Activated CD4-positive, alpha-beta T cell treated with anti-CD3 and anti-CD28 coated beads for 36 hours (primary cell): ENCODE data around the gene VPS26A. TPM values are rescaled to one million over a fixed set of nuclear protein-coding genes. Genes with fewer than 3 reads are reported as not detected.
A peak's percentile ranks its signal among the peaks of the same experiment; 100 is the strongest.

ENCODE experiments used
- ATAC-seq: fragments of 200-7000 bp; cut with Tn5 transposase; one replicate; pipeline ENCODE4 v1.10.0; 2021; ENCODE audit warnings: mild to moderate bottlenecking, moderate library complexity
- CTCF ChIA-PET: fragments of 350-600 bp; sonication (Branson Sonifier 250); formaldehyde crosslinking; loops from one replicate; lab custom pipeline; 2021; ENCODE audit warnings: antibody characterized with exemption; lab: Charles Lee
- POLR2A ChIA-PET: fragments of 350-600 bp; sonication (Branson Sonifier 250); formaldehyde crosslinking; loops from one replicate; lab custom pipeline; 2021; ENCODE audit warnings: antibody characterized with exemption, inconsistent platforms; lab: Charles Lee
- DNase-seq: peaks from one replicate; pipeline ENCODE4 v3.0.0-alpha.2; 2020
- H3K27ac Mint-ChIP-seq: one replicate; pipeline ENCODE4 v1.8.0; 2021; ENCODE audit warnings: mixed read lengths
- H3K27me3 Mint-ChIP-seq: one replicate; pipeline ENCODE4 v1.8.0; 2021; ENCODE audit warnings: mixed read lengths
- H3K36me3 Mint-ChIP-seq: one replicate; pipeline ENCODE4 v1.8.0; 2021; ENCODE audit warnings: low read depth, mixed read lengths
- H3K4me1 Mint-ChIP-seq: one replicate; pipeline ENCODE4 v1.8.0; 2021; ENCODE audit warnings: mixed read lengths
- H3K4me3 Mint-ChIP-seq: one replicate; pipeline ENCODE4 v1.8.0; 2021; ENCODE audit warnings: mild to moderate bottlenecking, moderate library complexity, mixed read lengths
- H3K9me3 Mint-ChIP-seq: one replicate; pipeline ENCODE4 v1.8.0; 2021; ENCODE audit warnings: low read depth, mixed read lengths
- intact Hi-C, 2 experiments: fragments of 100-400 bp; cut with DNase I in 1 of 2; cut with micrococcal nuclease in 1 of 2; formaldehyde crosslinking; loops; one replicate each; pipeline versions ENCODE4 v1.14.2 to v1.15.1; 2022 to 2024; cut with DNase I, micrococcal nuclease
- total RNA-seq, 2 experiments: library from RNA; stranded (reverse); gene quantifications; one replicate each; pipeline ENCODE4 v1.2.3, GENCODE V29; 2021

The VPS26A gene
- 10 to 100 TPM; 27.1 to 32.2 TPM for total RNA-seq

DNA sequence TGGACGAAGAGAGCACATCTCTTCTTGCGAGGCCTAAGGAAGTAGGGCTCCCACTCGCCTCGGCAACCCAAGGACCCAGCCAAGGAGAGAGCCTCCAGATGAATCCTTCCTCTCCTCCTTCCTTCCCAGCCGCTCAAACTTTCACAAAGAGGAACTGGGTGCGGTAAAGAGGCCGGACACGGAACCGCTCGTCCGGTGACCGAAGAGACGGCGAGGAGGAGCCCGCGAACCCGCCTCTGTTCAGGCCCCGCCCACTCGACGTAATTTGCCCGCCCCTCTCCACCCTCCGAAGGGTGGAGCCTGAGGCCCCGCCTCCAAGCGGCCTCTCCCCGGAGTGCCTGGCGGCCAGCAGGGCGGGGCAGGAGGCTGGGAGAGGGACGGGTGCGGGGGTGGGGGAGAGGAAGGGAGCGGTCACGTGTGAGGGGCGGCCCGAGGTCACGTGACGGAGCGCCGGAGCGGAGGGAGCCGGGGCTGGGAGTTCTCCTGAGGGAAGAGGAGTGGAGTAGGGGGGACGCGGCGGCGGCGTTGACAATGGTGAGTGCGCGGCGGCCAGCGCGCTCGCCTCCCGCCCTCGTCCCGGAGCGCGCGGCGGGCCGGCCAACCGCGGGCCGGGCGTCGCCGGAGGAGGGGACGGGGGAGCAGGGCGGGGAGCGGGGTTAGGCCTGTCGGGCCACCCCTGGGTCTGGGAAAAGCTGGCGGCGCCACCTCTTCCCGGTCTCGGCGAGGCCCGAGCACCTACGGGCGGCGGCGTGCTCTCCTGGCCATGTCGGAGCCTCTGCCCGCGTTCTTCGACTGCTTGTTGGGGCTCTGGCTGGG, at the start of gene VPS26A:
Gene VPS26A, plus strand, starts transcription at position 432 of the 816 bp plus-strand sequence. Its CDS starts 100 bp downstream, at position 532.
- intact Hi-C loops: loop anchor here (1.0 to 5.0 kb wide), 19 partner anchors 31 to 1048 kb away; partner anchors contain the start of genes DDX21 (in 2 of the 2), KIFBP (in 2 of the 2), CCAR1 (in 1 of the 2) and DDX50 (in 1 of the 2)
- no peaks in the 10 kb centered on the region for H3K27me3 Mint-ChIP-seq
- ChIA-PET CTCF (interaction anchor here (0.9 to 3.0 kb wide), 6 partner anchors 11 to 283 kb away, joined by 3 to 26 read pairs (median 4); no protein-coding TSS in a partner anchor), POLR2A (interaction anchor here (0.9 to 1.0 kb wide), 2 partner anchors 58 to 168 kb away, joined by 3 read pairs; partner anchors contain the start of gene DDX21)
- H3K36me3 Mint-ChIP-seq: no peaks in the 10 kb centered on the region
- H3K27ac Mint-ChIP-seq: peak within 1 kb of the TSS; percentile 91
- H3K9me3 Mint-ChIP-seq: no peaks in the 10 kb centered on the region
- DNase-seq (peak; percentile 100), ATAC-seq (peak; percentile 95)
- peaks cover 31% of the 10 kb centered on the region for H3K4me1 Mint-ChIP-seq
- peak within 1 kb of the TSS; percentile 90 for H3K4me3 Mint-ChIP-seq

DNA sequence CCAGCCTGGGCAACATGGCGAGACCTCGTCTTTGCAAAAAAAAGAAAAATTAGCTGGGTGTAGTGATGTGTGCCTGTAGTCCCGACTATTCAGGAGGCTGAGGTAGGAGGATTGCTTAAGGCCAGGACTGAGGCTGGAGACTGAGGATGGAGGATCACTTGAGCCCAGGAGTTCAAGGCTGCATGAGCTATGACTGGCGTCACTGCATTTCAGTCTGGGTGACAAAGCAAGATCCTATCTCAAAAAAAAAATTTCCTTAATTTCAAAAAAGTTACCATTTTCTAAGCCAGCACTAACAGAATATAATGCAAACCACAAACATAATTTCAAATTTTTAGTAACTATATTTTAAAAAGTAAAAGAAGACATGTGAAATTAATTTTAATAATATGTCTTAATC, 49.4 kb upstream of the VPS26A start:
- H3K36me3 Mint-ChIP-seq: no peaks in the 10 kb centered on the region
- POLR2A ChIA-PET: no interaction called here
- intact Hi-C loops: no loop called here

DNA sequence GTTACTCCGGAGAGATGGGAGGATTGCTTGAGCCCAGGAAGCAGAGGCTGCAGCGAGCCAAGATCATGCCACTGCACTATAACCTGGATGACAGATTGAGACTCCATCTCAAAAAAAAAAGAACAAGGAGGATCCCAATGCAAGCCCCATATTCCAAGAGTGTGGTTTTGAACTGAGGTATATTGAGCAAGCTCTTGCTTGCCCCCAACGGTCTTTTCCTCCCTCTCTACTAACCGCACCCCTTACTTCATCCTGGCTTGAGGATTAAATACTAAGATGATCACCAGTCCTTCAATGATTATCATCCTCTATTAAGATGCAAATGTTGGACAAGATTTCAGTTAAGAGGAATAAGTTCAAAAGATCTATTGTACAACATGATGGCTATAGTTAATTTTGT, 48.5 kb upstream of the VPS26A start:
- Mint-ChIP-seq H3K27ac (no peak overlapping the region), H3K27me3 (no peaks in the 10 kb centered on the region), H3K36me3 (no peaks in the 10 kb centered on the region), H3K4me3 (no peak overlapping the region), H3K9me3 (no peaks in the 10 kb centered on the region), H3K4me1 (peaks cover 7% of the 10 kb centered on the region)
- ChIA-PET POLR2A (no interaction called here), CTCF (interaction anchor here (1.4 kb wide), 1 partner anchor 10 kb away, joined by 5 read pairs; no protein-coding TSS in a partner anchor)
- no peak for DNase-seq
- intact Hi-C loops: no loop called here
- no peak for ATAC-seq

More for the DNA sequence above, 49.4 kb upstream of the VPS26A start:
- CTCF ChIA-PET: no interaction called here
- no peaks in the 10 kb centered on the region for H3K27me3 Mint-ChIP-seq
- no peak overlapping the region for H3K27ac Mint-ChIP-seq
- ATAC-seq (no peak), DNase-seq (no peak)
- H3K4me1 Mint-ChIP-seq: peaks cover 7% of the 10 kb centered on the region
- no peak overlapping the region for H3K4me3 Mint-ChIP-seq
- H3K9me3 Mint-ChIP-seq: no peaks in the 10 kb centered on the region

DNA sequence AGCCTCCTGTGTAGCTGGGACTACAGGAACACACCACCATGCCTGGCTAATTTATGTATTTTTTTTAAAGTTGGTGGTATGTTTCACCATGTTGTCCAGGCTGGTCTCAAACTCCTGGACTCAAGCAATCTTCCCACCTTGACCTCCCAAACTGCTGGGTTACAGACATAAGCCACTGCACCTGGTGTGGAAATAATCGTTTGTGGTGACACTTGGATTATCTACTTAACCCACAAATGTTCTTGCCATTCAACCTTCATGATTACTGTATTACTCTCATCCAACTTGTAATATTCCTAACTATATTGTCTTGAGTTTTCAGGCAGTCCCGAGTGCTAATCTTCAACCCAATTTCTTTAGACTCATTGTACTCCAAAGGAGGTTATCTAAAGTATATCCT, 45.7 kb upstream of the VPS26A start:
- Mint-ChIP-seq H3K27me3 (no peaks in the 10 kb centered on the region), H3K27ac (no peak overlapping the region), H3K36me3 (no peaks in the 10 kb centered on the region), H3K4me1 (peaks cover 4% of the 10 kb centered on the region), H3K9me3 (no peaks in the 10 kb centered on the region), H3K4me3 (no peak overlapping the region)
- ChIA-PET POLR2A (interaction anchor here (0.7 kb wide), 1 partner anchor 8 kb away, joined by 3 read pairs; no protein-coding TSS in a partner anchor), CTCF (no interaction called here)
- intact Hi-C loops: no loop called here
- ATAC-seq: no peak
- no peak for DNase-seq

DNA sequence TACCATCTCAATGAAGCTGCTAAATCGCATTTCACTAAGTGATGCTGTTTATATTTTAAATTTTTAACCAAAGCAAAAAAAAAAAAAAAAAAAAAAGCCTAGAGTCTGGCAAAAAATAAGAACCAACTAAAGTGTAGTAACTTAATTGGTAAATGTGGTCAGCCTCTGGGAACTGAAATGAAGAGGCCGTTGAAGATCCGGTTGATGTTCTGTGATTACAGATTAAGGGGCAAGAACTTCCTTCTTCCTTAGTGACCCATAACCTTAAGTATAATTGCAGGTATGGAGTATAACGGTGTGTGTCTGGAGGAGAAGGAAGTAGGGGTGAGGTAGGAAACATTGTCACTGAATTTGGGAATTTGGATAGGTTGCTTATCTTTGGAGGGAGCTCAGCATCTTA, 43.8 kb upstream of the VPS26A start:
- ChIA-PET CTCF (interaction anchor here (0.6 to 1.2 kb wide), 4 partner anchors 21 to 92 kb away, joined by 3 to 4 read pairs (median 3); no protein-coding TSS in a partner anchor), POLR2A (no interaction called here)
- H3K4me1 Mint-ChIP-seq: peaks cover 6% of the 10 kb centered on the region
- H3K4me3 Mint-ChIP-seq: no peak overlapping the region
- DNase-seq (no peak), ATAC-seq (no peak)
- H3K9me3 Mint-ChIP-seq: no peaks in the 10 kb centered on the region
- intact Hi-C loops: no loop called here
- no peaks in the 10 kb centered on the region for H3K27me3 Mint-ChIP-seq
- H3K36me3 Mint-ChIP-seq: no peaks in the 10 kb centered on the region
- no peak overlapping the region for H3K27ac Mint-ChIP-seq

DNA sequence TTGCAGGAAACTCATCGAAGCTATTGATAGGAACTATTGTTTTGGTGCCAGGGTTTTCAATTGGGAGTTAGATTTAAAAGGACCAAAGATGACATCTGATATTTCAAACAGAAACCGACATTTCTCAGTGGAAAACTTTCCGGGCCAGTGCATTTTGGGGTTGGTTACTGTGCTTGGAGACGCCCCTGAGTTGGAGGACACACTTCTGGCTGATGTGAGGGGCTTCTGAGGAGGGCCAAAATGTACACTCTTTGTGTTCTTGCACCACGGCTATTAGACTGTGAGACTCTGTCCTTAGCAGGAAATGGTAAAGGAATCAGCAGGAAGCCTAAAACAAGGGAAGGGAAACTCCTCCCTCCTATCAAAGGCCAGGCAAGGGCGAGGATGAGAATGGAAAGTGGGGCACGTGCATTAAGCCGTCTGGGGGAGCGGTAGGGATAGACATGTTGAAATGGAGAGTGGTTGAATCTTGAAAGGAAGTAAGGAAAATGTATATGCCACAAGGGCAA, 37.9 kb upstream of the VPS26A start:
- peak; percentile 19 for DNase-seq
- ChIA-PET POLR2A (interaction anchor here (0.7 to 2.5 kb wide), 2 partner anchors 21 to 23 kb away, joined by 3 to 54 read pairs; no protein-coding TSS in a partner anchor), CTCF (interaction anchor here (1.4 to 3.2 kb wide), 3 partner anchors 20 to 80 kb away, joined by 3 to 25 read pairs (median 22); no protein-coding TSS in a partner anchor)
- H3K4me1 Mint-ChIP-seq: peaks cover 40% of the 10 kb centered on the region
- peaks cover 28% of the 10 kb centered on the region for H3K36me3 Mint-ChIP-seq
- no peak for ATAC-seq
- H3K4me3 Mint-ChIP-seq: peak overlapping the region; percentile 68
- no peaks in the 10 kb centered on the region for H3K27me3 Mint-ChIP-seq
- no peaks in the 10 kb centered on the region for H3K9me3 Mint-ChIP-seq
- H3K27ac Mint-ChIP-seq: peak overlapping the region; percentile 97
- intact Hi-C loops: no loop called here

DNA sequence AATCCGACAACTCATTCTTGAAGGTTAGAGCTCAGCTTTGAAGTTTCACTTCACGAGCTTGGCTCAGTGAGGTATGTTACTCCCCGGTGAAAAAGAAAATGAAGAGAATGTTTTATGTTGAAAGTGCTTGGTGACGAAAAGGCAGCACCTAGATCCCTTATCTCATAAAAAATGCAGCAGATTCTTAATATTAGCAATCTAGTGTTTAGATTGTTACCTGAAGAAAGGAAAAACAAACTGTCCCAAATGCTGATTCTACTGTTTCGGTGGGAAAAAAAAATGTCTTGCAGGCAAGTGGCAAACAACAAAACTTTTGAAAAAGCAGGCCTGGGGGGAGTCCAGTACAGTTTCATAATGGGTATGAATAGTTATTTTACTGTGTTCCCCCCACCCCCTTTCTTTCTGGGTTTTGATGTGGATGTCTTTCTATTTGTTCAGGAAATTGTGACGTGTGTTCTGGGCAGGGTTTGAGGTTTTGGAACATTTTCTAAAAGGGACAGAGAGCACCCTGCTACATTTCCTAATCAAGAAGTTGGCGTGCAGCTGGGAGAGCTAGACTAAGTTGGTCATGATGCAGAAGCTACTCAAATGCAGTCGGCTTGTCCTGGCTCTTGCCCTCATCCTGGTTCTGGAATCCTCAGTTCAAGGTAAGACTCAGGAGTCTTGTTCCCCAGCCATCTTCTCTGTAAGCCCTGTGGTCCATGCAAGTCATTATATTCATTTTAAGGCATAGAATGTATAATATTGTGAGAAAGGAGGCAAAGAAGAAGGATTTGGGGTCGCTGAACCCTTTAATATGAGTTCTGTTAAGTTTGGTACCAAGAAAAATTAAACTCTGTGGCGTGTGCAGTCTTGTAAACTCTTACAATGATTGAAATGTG, 36.1 kb upstream of the VPS26A start, which contains the start of gene SRGN:
Gene SRGN, plus strand, starts transcription at position 514 of the 881 bp plus-strand sequence. Its CDS starts 55 bp downstream, at position 569.
- H3K27me3 Mint-ChIP-seq: no peaks in the 10 kb centered on the region
- intact Hi-C loops: loop anchor here (1.0 to 2.0 kb wide), 5 partner anchors 22 to 231 kb away; partner anchors contain the start of gene SUPV3L1 (in 1 of the 2)
- CTCF ChIA-PET: interaction anchor here (0.5 to 3.2 kb wide), 14 partner anchors 14 to 857 kb away, joined by 3 to 25 read pairs (median 4); partner anchors contain the start of gene TSPAN15
- peak within 1 kb of the TSS; percentile 86 for H3K4me3 Mint-ChIP-seq
- ATAC-seq (peak; percentile 57), DNase-seq (peak; percentile 87)
- no peaks in the 10 kb centered on the region for H3K9me3 Mint-ChIP-seq
- H3K36me3 Mint-ChIP-seq: peaks cover 37% of the 10 kb centered on the region
- H3K4me1 Mint-ChIP-seq: peaks cover 55% of the 10 kb centered on the region
- POLR2A ChIA-PET: interaction anchor here (0.6 to 2.5 kb wide), 17 partner anchors 23 to 1197 kb away, joined by 3 to 54 read pairs (median 4); no protein-coding TSS in a partner anchor
- H3K27ac Mint-ChIP-seq: peak within 1 kb of the TSS; percentile 99

DNA sequence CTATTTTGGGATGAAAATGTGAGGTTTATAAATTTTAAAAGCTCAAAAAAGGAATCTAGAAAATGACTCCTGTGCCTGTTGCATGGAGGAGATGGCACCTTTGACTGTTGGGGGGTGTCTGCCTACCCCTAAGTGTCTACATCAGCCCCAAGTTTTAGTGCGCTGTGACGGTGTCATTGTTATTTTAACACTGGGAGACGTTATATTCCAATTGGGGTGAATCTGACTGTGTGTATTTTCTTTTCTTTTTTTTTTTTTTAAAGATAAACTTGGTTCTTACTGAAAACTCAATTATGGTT, 35.6 kb upstream of the VPS26A start:
- H3K27ac Mint-ChIP-seq: peak overlapping the region; percentile 99
- ATAC-seq (no peak), DNase-seq (peak; percentile 46)
- no peaks in the 10 kb centered on the region for H3K27me3 Mint-ChIP-seq
- ChIA-PET POLR2A (interaction anchor here (0.8 to 2.5 kb wide), 6 partner anchors 23 to 44 kb away, joined by 3 to 54 read pairs (median 5); no protein-coding TSS in a partner anchor), CTCF (interaction anchor here (0.8 to 2.2 kb wide), 5 partner anchors 15 to 95 kb away, joined by 3 to 22 read pairs (median 4); no protein-coding TSS in a partner anchor)
- H3K4me1 Mint-ChIP-seq: peaks cover 61% of the 10 kb centered on the region
- peak overlapping the region; percentile 86 for H3K4me3 Mint-ChIP-seq
- intact Hi-C loops: loop anchor here in 1 of 2 experiments (2.0 kb wide), 1 partner anchor 230 kb away; no protein-coding TSS in a partner anchor
- H3K9me3 Mint-ChIP-seq: no peaks in the 10 kb centered on the region
- peaks cover 41% of the 10 kb centered on the region for H3K36me3 Mint-ChIP-seq

DNA sequence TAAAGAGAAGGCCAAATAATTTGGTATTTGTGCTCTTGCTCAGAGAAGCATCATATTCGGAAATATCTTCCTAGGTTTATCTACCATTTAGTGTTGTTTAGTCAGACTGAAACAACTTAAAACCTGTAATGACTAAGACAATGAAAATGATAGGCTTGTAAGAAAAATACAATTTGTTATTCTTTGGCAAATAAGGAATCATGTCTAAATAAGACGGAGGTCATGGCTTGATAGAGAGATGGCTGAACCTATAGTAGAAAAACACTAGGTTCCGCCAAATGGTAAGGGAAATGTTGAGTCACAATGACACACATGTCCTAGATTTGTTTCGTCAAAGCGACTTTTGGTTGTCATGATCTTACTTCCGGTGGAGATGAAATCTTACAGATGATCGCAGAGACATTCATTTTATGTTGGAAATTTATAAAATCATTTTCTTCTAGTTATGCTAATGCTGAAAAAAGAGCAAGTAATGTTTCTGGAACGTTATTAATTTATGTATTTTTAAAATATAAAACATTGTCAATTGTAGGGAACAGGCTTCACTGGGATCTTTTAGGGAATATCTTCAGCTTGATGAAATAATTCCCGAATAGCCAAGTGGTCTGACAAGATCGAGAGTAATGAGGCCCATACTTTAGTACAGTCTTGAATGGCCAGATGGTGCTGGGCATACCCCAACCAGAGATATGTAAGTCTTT, 35.0 kb upstream of the VPS26A start:
- ChIA-PET CTCF (interaction anchor here (0.8 to 8.1 kb wide), 4 partner anchors 15 to 95 kb away, joined by 3 to 179 read pairs (median 4); no protein-coding TSS in a partner anchor), POLR2A (interaction anchor here (0.8 to 1.9 kb wide), 6 partner anchors 23 to 132 kb away, joined by 3 to 28 read pairs (median 8); no protein-coding TSS in a partner anchor)
- no peaks in the 10 kb centered on the region for H3K9me3 Mint-ChIP-seq
- H3K4me1 Mint-ChIP-seq: peaks cover 66% of the 10 kb centered on the region
- peak; percentile 37 for DNase-seq
- H3K27me3 Mint-ChIP-seq: no peaks in the 10 kb centered on the region
- ATAC-seq: peak; percentile 9
- intact Hi-C loops: loop anchor here in 1 of 2 experiments (1.0 to 2.0 kb wide), 2 partner anchors 188 to 230 kb away; partner anchors contain the start of gene DDX50
- H3K4me3 Mint-ChIP-seq: peak overlapping the region; percentile 86
- peak overlapping the region; percentile 99 for H3K27ac Mint-ChIP-seq
- H3K36me3 Mint-ChIP-seq: peaks cover 46% of the 10 kb centered on the region
